Measurements from ENCODE around the gene BABAM2. TPM values are rescaled to one million over a fixed set of nuclear protein-coding genes. Genes with fewer than 3 reads are reported as not detected.

Gene BABAM2
- total RNA-seq, 4 donors from 2014 or later, result 35.5 to 44.9 (median 39.9) TPM

DNA sequence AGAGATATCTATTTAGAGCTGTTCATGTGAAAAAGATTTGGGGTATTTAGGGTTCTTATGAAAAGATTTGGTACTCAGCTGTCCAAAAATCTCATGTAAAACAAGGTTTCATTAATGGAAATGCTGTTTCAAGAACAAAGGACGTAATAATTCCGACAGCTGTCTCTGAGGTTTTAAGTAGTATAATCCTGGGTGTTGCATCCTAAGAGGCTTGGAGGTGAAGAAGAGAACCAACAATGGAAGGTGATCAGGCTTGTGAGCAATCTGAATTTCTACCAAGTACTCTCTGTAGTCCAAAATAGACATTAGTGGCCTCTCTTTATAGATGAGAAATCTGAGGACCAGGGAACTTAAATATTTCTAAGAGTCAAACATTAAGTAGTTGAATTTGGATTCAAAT is 205.1 kb downstream of the BABAM2 start:
- no peaks in the 10 kb centered on the region for H3K9me3 ChIP-seq
- WGBS, result 95% methylated on average over 2 of the region's 2 CpGs
- intact Hi-C loops (cut with DNase I), result no loop called here
- no peaks in the 10 kb centered on the region for H3K36me3 ChIP-seq
- H3K27ac ChIP-seq (replicated peaks in 1 of 4), result no peak overlapping the region
- H3K4me1 ChIP-seq, result peaks cover 0 to 8% (median 3%) of the 10 kb centered on the region in 4 donors
- DNase-seq (ENCODE audit: extremely low spot score), result no peak
- no peaks in the 10 kb centered on the region for H3K27me3 ChIP-seq
- TF ChIP-seq POLR2A (IDR thresholded peaks at IDR 0.05; ENCODE audit: low read depth) (no peak), EP300 (IDR thresholded peaks at IDR 0.05) (no peak), POLR2AphosphoS5 (IDR thresholded peaks at IDR 0.05) (no peak)
- TF ChIP-seq, protein P1, sequence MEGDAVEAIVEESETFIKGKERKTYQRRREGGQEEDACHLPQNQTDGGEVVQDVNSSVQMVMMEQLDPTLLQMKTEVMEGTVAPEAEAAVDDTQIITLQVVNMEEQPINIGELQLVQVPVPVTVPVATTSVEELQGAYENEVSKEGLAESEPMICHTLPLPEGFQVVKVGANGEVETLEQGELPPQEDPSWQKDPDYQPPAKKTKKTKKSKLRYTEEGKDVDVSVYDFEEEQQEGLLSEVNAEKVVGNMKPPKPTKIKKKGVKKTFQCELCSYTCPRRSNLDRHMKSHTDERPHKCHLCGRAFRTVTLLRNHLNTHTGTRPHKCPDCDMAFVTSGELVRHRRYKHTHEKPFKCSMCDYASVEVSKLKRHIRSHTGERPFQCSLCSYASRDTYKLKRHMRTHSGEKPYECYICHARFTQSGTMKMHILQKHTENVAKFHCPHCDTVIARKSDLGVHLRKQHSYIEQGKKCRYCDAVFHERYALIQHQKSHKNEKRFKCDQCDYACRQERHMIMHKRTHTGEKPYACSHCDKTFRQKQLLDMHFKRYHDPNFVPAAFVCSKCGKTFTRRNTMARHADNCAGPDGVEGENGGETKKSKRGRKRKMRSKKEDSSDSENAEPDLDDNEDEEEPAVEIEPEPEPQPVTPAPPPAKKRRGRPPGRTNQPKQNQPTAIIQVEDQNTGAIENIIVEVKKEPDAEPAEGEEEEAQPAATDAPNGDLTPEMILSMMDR (IDR thresholded peaks at IDR 0.05), result no peak
- H3K4me3 ChIP-seq, result no peak overlapping the region

DNA sequence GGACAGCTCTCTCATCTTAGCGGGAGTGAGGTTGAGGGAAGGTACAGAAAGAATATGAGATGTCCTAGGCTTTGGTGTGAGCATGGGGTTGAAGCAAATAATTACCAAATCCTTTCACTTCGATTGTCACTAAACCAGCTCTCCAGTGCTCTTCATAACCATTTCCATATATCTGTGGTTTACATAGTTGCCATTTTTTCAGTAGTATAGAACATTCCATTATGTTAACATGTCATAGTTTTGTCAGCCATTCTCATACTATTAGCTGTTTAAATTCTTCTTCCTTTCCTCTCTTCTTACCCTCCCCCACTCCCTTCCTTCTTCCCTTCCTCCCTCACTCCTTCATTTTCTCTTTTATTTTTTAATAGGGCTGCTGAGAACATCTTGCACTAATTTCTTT is 205.9 kb downstream of the BABAM2 start:
- TF ChIP-seq POLR2A (IDR thresholded peaks at IDR 0.05; ENCODE audit: low read depth), result no peak
- TF ChIP-seq, protein P1 (IDR thresholded peaks at IDR 0.05), result no peak
- no peak for TF ChIP-seq POLR2AphosphoS5 (IDR thresholded peaks at IDR 0.05)
- TF ChIP-seq EP300 (IDR thresholded peaks at IDR 0.05), result no peak
- peaks cover under 1 to 10% (median 8%) of the 10 kb centered on the region in 4 donors for H3K4me1 ChIP-seq
- WGBS, result 98% methylated on average over 2 of the region's 2 CpGs
- H3K27me3 ChIP-seq, result no peaks in the 10 kb centered on the region
- no peak for DNase-seq (ENCODE audit: extremely low spot score)
- H3K4me3 ChIP-seq, result no peak overlapping the region
- intact Hi-C loops (cut with DNase I), result no loop called here
- H3K36me3 ChIP-seq, result no peaks in the 10 kb centered on the region
- no peaks in the 10 kb centered on the region for H3K9me3 ChIP-seq
- no peak overlapping the region for H3K27ac ChIP-seq (replicated peaks in 1 of 4)

DNA sequence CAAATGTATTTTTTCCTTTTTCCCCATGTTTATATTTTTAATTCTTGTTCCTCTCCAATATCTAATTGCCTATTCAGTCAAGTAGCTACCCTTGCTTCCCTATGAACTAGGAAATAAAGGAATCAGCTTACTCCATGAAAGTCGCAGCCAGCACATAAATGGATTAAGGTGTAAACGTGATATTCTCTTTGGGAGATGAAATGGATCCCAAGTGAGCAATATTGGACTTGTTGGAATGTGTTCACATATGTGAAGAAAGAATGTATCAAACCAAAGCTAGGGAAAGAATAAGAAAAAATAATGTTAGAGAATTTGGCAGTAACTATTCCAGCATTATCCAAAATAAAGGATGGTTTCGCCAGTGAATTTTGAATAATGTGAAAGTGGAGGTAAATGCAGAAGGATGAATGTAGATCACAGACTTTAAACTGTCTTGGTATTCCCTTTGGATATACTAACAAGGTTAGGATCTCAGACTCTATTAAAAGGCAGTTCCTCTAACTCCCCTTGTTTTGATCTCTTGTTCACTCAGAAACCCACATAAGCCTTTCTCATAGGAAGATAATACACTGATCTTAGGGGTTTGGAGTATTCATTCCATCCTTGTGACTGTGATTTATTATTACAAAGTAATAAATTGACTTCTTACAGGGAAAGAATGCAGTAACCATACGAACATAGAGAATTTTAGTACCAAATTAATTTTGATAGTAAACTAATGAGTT is 208.1 kb downstream of the BABAM2 start:
- intact Hi-C loops (cut with DNase I), result no loop called here
- no peaks in the 10 kb centered on the region for H3K27me3 ChIP-seq
- H3K36me3 ChIP-seq, result no peaks in the 10 kb centered on the region
- H3K27ac ChIP-seq (replicated peaks in 1 of 4), result no peak overlapping the region
- H3K4me3 ChIP-seq, result no peak overlapping the region
- 89% methylated on average over 4 of the region's 4 CpGs for WGBS
- DNase-seq (ENCODE audit: extremely low spot score), result no peak
- TF ChIP-seq POLR2AphosphoS5 (IDR thresholded peaks at IDR 0.05), result no peak
- TF ChIP-seq, protein P1 (IDR thresholded peaks at IDR 0.05), result no peak
- TF ChIP-seq EP300 (IDR thresholded peaks at IDR 0.05), result no peak
- no peak for TF ChIP-seq POLR2A (IDR thresholded peaks at IDR 0.05; ENCODE audit: low read depth)
- peaks cover 8 to 24% (median 17%) of the 10 kb centered on the region in 4 donors for H3K4me1 ChIP-seq
- H3K9me3 ChIP-seq, result no peaks in the 10 kb centered on the region

DNA sequence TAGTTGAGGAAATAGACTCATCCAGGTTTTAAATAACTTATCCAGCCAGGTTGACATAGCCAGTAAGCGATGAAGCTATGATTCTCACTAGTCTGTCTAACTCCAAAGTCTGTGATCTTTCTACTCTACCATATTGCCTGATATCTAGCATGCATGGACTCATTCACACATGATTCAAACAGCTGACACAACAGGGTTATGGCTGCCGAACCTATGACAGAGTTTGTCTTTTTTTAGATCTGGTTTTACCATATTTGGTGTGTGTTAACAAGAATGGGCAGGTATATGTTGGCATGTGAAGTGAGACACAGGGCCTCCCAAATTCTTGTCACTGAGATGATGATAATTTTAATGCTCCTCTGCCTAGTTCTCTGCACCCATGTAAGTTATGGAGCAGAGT is 210.6 kb downstream of the BABAM2 start:
- intact Hi-C loops (cut with DNase I), result no loop called here
- Histone ChIP-seq H3K4me1 (peaks cover 8 to 19% (median 17%) of the 10 kb centered on the region in 4 donors), H3K4me3 (no peak overlapping the region), H3K27ac (replicated peaks in 1 of 4) (no peak overlapping the region), H3K36me3 (no peaks in the 10 kb centered on the region), H3K9me3 (no peaks in the 10 kb centered on the region), H3K27me3 (no peaks in the 10 kb centered on the region)
- DNase-seq (ENCODE audit: extremely low spot score), result no peak
- TF ChIP-seq POLR2A (IDR thresholded peaks at IDR 0.05; ENCODE audit: low read depth) (no peak), EP300 (IDR thresholded peaks at IDR 0.05) (no peak), POLR2AphosphoS5 (IDR thresholded peaks at IDR 0.05) (no peak)
- TF ChIP-seq, protein P1 (IDR thresholded peaks at IDR 0.05), result no peak
- WGBS, result 82% methylated on average over 2 of the region's 2 CpGs

Data from esophagus muscularis mucosa (tissue), 4 donors.